Prostate gland (tissue), 2 donors: ENCODE measurements around the gene CAP2.

Experiments
- CTCF ChIP-seq, 4 experiments: fragments of 200-600 bp in 2 of 4; fragments of 450-650 bp in 2 of 4; sonication (generic) in 2 of 4; IDR thresholded peaks; 1 replicate in 3 of 4; 2 replicates in 1 of 4; pipeline ENCODE4 v1.5.1; 2016 to 2019; ENCODE audit warnings: antibody characterized with exemption in 4 of 4, mild to moderate bottlenecking in 2 of 4, moderate library complexity in 2 of 4
- POLR2A ChIP-seq: fragments of 450-650 bp; IDR thresholded peaks from one replicate; pipeline ENCODE4 v1.6.1; 2016; ENCODE audit warnings: antibody characterized with exemption, mild to moderate bottlenecking

DNA sequence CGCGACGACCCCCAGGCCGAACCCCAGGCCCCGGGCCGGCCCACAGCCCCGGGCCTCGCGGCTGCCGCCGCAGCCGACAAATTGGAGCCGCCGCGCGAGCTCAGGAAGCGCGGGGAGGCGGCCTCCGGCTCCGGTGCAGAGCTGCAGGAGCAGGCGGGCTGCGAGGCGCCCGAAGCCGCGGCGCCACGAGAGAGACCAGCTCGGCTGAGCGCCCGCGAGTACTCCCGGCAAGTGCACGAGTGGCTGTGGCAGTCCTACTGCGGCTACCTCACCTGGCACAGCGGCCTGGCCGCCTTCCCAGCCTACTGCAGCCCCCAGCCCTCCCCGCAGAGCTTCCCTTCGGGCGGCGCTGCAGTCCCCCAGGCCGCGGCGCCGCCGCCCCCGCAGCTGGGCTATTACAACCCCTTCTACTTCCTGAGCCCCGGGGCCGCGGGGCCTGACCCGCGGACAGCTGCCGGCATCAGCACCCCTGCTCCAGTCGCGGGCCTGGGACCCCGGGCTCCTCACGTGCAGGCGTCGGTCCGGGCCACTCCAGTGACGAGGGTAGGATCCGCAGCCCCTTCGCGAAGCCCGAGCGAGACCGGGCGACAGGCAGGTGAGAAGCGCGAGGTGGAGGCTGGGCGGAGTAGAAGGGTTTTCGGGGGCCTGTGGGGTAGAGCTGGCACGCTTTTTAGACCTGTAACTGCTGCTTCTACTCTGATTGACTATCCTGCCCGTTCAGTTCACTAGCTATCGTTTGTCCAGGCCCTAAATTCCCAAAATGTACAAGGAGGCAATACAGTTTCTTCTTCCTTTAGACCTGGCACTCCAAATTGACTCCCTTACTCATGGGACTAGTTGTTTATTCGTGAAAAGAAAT lies 207.4 kb downstream of the CAP2 start:
- TF ChIP-seq CTCF (IDR thresholded peaks at IDR 0.05), result peak in 1 of 4 experiments; percentile 21
- TF ChIP-seq POLR2A, result no peak
